MCF 10A (cell line): ENCODE results near the gene ZBTB9. TPM values are rescaled to one million over a fixed set of nuclear protein-coding genes. Genes with fewer than 3 reads are reported as not detected.

Source experiments
- BruUV-seq: library from RNA; stranded (reverse); fragments of 400-500 nt; replicated peaks from 2 replicates; lab custom pipeline; 2021; lab: Mats Ljungman, UMichigan
- CTCF ChIA-PET: fragments of 300-600 bp; sonication (Branson Sonifier 250); formaldehyde crosslinking; extraction: SDS; loops from one replicate; lab custom pipeline; 2021; ENCODE audit warnings: antibody characterized with exemption, inconsistent platforms; lab: Yijun Ruan, JAX
- POLR2A ChIA-PET: fragments of 300-600, 350-650 bp; sonication (Branson Sonifier 250); formaldehyde crosslinking; extraction: SDS; loops from one replicate; lab custom pipeline; 2020; ENCODE audit warnings: antibody characterized with exemption, inconsistent platforms; lab: Yijun Ruan, JAX
- DNase-seq: peaks from one replicate; pipeline ENCODE4 v3.0.0-alpha.2; 2018; ENCODE audit not compliant: unreplicated experiment
- H3K27ac Mint-ChIP-seq: one replicate; pipeline ENCODE4 v1.8.0; 2022; ENCODE audit warnings: mild to moderate bottlenecking, low read depth, mixed read lengths; ENCODE audit not compliant: unreplicated experiment
- H3K27me3 Mint-ChIP-seq: one replicate; pipeline ENCODE4 v1.8.0; 2022; ENCODE audit warnings: mixed read lengths; ENCODE audit not compliant: insufficient read depth, unreplicated experiment
- H3K36me3 Mint-ChIP-seq: one replicate; pipeline ENCODE4 v1.8.0; 2022; ENCODE audit warnings: mild to moderate bottlenecking, moderate library complexity, mixed read lengths; ENCODE audit not compliant: insufficient read depth, unreplicated experiment
- H3K4me1 Mint-ChIP-seq: one replicate; pipeline ENCODE4 v1.8.0; 2022; ENCODE audit warnings: mixed read lengths; ENCODE audit not compliant: insufficient read depth, unreplicated experiment
- H3K4me3 Mint-ChIP-seq: one replicate; pipeline ENCODE4 v1.8.0; 2022; ENCODE audit warnings: mild to moderate bottlenecking, moderate library complexity, mixed read lengths; ENCODE audit not compliant: unreplicated experiment
- H3K9me3 Mint-ChIP-seq: one replicate; pipeline ENCODE4 v1.8.0; 2022; ENCODE audit warnings: mixed read lengths; ENCODE audit not compliant: unreplicated experiment
- intact Hi-C: fragments of 100-400 bp; cut with micrococcal nuclease; formaldehyde crosslinking; loops from 2 replicates; pipeline ENCODE4 v1.14.1; 2022
- total RNA-seq: library from RNA; stranded (reverse); gene quantifications from 2 replicates; pipeline ENCODE4 v1.2.3, GENCODE V29; 2022
- TF ChIP-seq, protein P1 (sequence below): fragments of 200-600 bp; IDR thresholded peaks from one replicate; pipeline ENCODE4 v1.8.0; 2022; ENCODE audit warnings: antibody characterized with exemption, mild to moderate bottlenecking; ENCODE audit not compliant: unreplicated experiment

Gene ZBTB9
- total RNA-seq, 1 experiment from 2014 or later, result 7.5 TPM

DNA sequence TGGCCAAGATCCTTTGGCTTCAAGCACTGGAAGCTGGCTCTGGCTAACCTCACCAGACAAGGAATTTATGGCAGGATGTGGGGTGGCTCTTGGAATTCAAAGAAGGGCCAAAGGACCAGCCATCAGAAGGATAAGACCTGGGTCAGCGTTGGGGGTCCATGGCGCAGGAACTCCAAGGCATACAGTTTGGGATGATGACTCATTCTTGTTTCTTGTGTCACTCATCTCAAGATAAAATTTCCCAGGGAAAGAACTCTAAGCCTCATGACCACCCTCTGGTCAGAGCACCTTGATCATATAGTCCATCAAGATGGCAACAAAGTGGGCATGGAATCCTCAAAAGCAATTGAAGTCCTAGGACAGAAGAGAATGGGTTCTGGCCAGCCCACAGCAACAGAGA lies 4.8 kb downstream of the ZBTB9 start:
- Mint-ChIP-seq H3K4me1 (peaks cover 5% of the 10 kb centered on the region), H3K36me3 (peaks cover 15% of the 10 kb centered on the region), H3K9me3 (no peaks in the 10 kb centered on the region), H3K27me3 (no peaks in the 10 kb centered on the region), H3K4me3 (no peak overlapping the region), H3K27ac (no peak overlapping the region)
- ChIA-PET CTCF (no interaction called here), POLR2A (interaction anchor here (1.0 to 2.0 kb wide), 2 partner anchors 11 to 34 kb away, joined by 4 to 5 read pairs; no protein-coding TSS in a partner anchor)
- intact Hi-C loops, result no loop called here
- DNase-seq, result no peak
- TF ChIP-seq, protein P1, sequence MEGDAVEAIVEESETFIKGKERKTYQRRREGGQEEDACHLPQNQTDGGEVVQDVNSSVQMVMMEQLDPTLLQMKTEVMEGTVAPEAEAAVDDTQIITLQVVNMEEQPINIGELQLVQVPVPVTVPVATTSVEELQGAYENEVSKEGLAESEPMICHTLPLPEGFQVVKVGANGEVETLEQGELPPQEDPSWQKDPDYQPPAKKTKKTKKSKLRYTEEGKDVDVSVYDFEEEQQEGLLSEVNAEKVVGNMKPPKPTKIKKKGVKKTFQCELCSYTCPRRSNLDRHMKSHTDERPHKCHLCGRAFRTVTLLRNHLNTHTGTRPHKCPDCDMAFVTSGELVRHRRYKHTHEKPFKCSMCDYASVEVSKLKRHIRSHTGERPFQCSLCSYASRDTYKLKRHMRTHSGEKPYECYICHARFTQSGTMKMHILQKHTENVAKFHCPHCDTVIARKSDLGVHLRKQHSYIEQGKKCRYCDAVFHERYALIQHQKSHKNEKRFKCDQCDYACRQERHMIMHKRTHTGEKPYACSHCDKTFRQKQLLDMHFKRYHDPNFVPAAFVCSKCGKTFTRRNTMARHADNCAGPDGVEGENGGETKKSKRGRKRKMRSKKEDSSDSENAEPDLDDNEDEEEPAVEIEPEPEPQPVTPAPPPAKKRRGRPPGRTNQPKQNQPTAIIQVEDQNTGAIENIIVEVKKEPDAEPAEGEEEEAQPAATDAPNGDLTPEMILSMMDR, result no peak
- BruUV-seq, result no TSS peak

DNA sequence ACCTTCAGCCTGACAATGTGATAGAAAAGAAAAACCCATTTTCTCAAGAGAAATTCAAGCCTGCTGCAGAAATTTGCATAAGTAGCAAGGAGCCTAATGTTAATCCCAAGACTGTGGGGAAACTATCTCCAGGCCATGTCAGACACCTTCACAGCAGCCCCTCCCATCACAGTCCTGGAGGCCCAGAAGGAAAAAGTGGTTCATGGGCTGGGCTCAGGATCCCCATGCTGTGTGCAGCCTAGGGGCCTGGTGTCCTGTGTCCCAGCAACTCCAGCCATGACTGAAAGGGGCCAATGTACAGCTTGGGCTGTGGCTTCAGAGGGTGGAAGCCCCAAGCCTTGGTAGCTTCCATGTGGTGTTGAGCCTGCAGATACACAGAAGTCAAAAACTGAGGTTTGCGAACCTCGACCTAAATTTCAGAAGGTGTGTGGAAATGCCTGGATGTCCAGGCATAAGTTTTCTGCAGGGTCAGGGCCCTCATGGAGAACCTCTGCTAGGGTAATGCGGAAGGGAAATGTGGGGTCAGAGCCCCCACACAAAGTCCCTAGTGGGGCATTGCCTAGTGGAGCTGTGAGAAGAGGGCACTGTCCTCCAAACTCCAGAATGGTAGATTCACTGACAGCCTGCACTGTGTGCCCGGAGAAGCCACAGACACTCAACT lies 11.8 kb downstream of the ZBTB9 start:
- intact Hi-C loops, result no loop called here
- POLR2A ChIA-PET, result no interaction called here
- no peak overlapping the region for H3K4me3 Mint-ChIP-seq

DNA sequence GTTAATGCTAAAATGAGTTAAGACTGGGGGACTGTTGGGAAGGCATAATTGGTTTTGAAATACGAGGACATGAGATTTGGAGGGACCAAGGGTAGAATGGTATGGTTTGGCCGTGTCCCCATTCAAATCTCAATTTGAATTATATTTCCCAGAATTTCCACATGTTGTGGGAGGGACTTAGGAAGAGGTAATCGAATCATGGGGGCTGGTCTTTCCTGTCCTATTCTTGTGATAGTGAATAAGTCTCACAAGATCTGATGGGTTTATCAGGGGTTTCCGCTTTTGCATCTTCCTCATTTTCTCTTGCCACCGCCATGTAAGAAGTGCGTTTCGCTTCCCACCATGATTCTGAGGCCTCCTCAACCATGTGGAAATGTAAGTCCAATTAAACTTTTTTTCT lies 12.7 kb downstream of the ZBTB9 start:
- BruUV-seq, result no TSS peak

More for the DNA sequence above, 11.8 kb downstream of the ZBTB9 start:
- H3K27ac Mint-ChIP-seq, result no peak overlapping the region
- no peaks in the 10 kb centered on the region for H3K36me3 Mint-ChIP-seq
- TF ChIP-seq, protein P1, result no peak
- no TSS peak for BruUV-seq
- H3K27me3 Mint-ChIP-seq, result no peaks in the 10 kb centered on the region
- no peaks in the 10 kb centered on the region for H3K9me3 Mint-ChIP-seq
- DNase-seq, result no peak
- CTCF ChIA-PET, result no interaction called here
- H3K4me1 Mint-ChIP-seq, result no peaks in the 10 kb centered on the region

DNA sequence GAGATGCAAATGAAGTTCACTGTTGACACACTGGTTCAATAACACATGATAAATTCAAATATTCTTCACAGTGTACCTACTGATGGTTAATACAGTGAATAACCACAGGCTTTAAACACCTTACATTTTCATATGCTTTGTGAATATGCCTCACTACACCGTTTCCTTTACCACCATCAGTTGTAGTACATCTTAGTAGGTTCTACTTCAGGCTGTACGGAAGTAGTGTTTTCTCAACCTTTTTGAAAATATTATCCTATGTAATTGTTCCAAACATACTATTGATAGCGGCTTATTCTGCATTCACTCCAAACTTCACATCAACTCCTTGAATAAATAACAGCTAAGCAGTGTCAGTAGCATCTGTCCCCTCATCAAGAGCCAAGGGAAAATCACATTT lies 15.3 kb downstream of the ZBTB9 start:
- Mint-ChIP-seq H3K36me3 (no peaks in the 10 kb centered on the region), H3K4me3 (no peak overlapping the region), H3K27ac (no peak overlapping the region), H3K9me3 (no peaks in the 10 kb centered on the region), H3K27me3 (no peaks in the 10 kb centered on the region), H3K4me1 (no peaks in the 10 kb centered on the region)
- BruUV-seq, result no TSS peak
- DNase-seq, result no peak
- ChIA-PET POLR2A (no interaction called here), CTCF (interaction anchor here (0.6 to 0.8 kb wide), 2 partner anchors 16 to 44 kb away, joined by 3 to 6 read pairs; no protein-coding TSS in a partner anchor)
- intact Hi-C loops, result no loop called here
- TF ChIP-seq, protein P1, result no peak

More for the DNA sequence above, 12.7 kb downstream of the ZBTB9 start:
- no peaks in the 10 kb centered on the region for H3K27me3 Mint-ChIP-seq
- H3K4me1 Mint-ChIP-seq, result no peaks in the 10 kb centered on the region
- H3K27ac Mint-ChIP-seq, result no peak overlapping the region
- intact Hi-C loops, result no loop called here
- H3K4me3 Mint-ChIP-seq, result no peak overlapping the region
- ChIA-PET CTCF (no interaction called here), POLR2A (no interaction called here)
- DNase-seq, result no peak
- TF ChIP-seq, protein P1, result no peak
- no peaks in the 10 kb centered on the region for H3K36me3 Mint-ChIP-seq
- H3K9me3 Mint-ChIP-seq, result no peaks in the 10 kb centered on the region
